PC-9 (cell line): ENCODE measurements around the gene PRKCA. TPM values are rescaled to one million over a fixed set of nuclear protein-coding genes. Genes with fewer than 3 reads are reported as not detected.

Experiments used
- BruUV-seq: library from RNA; stranded (reverse); fragments of 400-500 nt; replicated peaks from 2 replicates; lab custom pipeline; 2021; lab: Mats Ljungman, UMichigan
- CTCF ChIA-PET: fragments of 300-600 bp; sonication (Branson Sonifier 250); formaldehyde crosslinking; loops from one replicate; lab custom pipeline; 2022; ENCODE audit warnings: antibody characterized with exemption; lab: Charles Lee
- POLR2A ChIA-PET: fragments of 300-600 bp; sonication (Branson Sonifier 250); formaldehyde crosslinking; loops from one replicate; lab custom pipeline; 2022; ENCODE audit warnings: antibody characterized with exemption; ENCODE audit not compliant: unreplicated experiment; lab: Charles Lee
- DNase-seq, 2 experiments: peaks; one replicate each; pipeline versions ENCODE4 v3.0.0 to v3.0.0-alpha.2; 2015 to 2022; ENCODE audit warnings: mixed read lengths in 1 of 2
- H2AFZ ChIP-seq: fragments of 200-600 bp; sonication (generic); 2 replicates; pipeline ENCODE4 v1.8.1; 2017; ENCODE audit warnings: antibody characterized with exemption
- H3F3A ChIP-seq: fragments of 200-600 bp; sonication (generic); 2 replicates; pipeline ENCODE4 v1.8.1; 2017; ENCODE audit warnings: antibody characterized with exemption, mild to moderate bottlenecking, low read depth; ENCODE audit not compliant: insufficient read depth
- H3K27ac ChIP-seq: fragments of 200-600 bp; sonication (generic); 2 replicates; pipeline ENCODE4 v1.6.1; 2016; ENCODE audit warnings: mixed run types
- H3K27me3 ChIP-seq: fragments of 200-600 bp; sonication (generic); 2 replicates; pipeline ENCODE4 v1.6.1; 2016; ENCODE audit warnings: low read depth, mixed run types; ENCODE audit not compliant: insufficient read depth
- H3K36me3 ChIP-seq: fragments of 200-600 bp; sonication (generic); 2 replicates; pipeline ENCODE4 v1.6.1; 2016; ENCODE audit warnings: low read depth, mixed run types
- H3K4me1 ChIP-seq: fragments of 200-600 bp; sonication (generic); replicated peaks from 2 replicates; pipeline ENCODE4 v1.6.1; 2016; ENCODE audit warnings: mixed run types; ENCODE audit not compliant: insufficient read depth
- H3K4me2 ChIP-seq: fragments of 200-600 bp; sonication (generic); 2 replicates; pipeline ENCODE4 v1.6.1; 2017; ENCODE audit warnings: mixed run types
- H3K4me3 ChIP-seq: fragments of 200-600 bp; sonication (generic); 2 replicates; pipeline ENCODE4 v1.6.1; 2016; ENCODE audit warnings: mixed run types
- H3K79me2 ChIP-seq: fragments of 200-600 bp; sonication (generic); 2 replicates; pipeline ENCODE4 v1.6.1; 2017; ENCODE audit warnings: low read depth, mixed run types
- H3K9me2 ChIP-seq: fragments of 200-600 bp; sonication (generic); 2 replicates; pipeline ENCODE4 v1.8.1; 2017; ENCODE audit warnings: mild to moderate bottlenecking; ENCODE audit not compliant: insufficient read depth
- H3K9me3 ChIP-seq: fragments of 200-600 bp; sonication (generic); 2 replicates; pipeline ENCODE4 v1.8.1; 2016; ENCODE audit warnings: low read depth; ENCODE audit not compliant: insufficient read depth
- H4K20me1 ChIP-seq: fragments of 200-600 bp; sonication (generic); 2 replicates; pipeline ENCODE4 v1.8.1; 2017; ENCODE audit not compliant: insufficient read depth
- CTCF ChIP-seq: fragments of 200-600 bp; sonication (generic); conservative IDR thresholded peaks from 2 replicates; pipeline ENCODE4 v1.6.1; 2017; ENCODE audit warnings: mixed run types, antibody characterized with exemption, mild to moderate bottlenecking, moderate library complexity
- EZH2 ChIP-seq: fragments of 200-600 bp; sonication (generic); IDR thresholded peaks from 2 replicates; pipeline ENCODE4 v1.8.0; 2017; ENCODE audit warnings: antibody characterized with exemption, low read depth
- intact Hi-C: fragments of 100-400 bp; cut with micrococcal nuclease; formaldehyde crosslinking; loops from one replicate; pipeline ENCODE4 v1.10.0; 2022; ENCODE audit not compliant: unreplicated experiment
- total RNA-seq: library from RNA; stranded (reverse); gene quantifications from 2 replicates; pipeline ENCODE4 v1.2.3, GENCODE V29; 2021

PRKCA gene
- total RNA-seq, 1 experiment from 2014 or later: 23.1 TPM

DNA sequence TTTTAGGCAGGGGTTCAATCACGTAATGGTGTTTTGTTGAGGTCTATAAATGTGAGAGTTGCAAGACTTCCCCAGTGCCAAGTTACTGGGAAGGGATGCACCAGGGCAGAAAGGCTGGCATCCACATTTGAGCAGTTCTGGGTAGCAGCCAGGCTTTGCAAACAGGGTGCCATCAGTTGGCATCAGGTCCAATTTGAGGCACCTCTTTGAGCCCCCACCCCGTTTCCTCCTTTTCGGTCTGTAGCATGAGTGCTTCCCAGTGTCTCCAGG lies 389.9 kb downstream of the PRKCA start:
- Histone ChIP-seq H3K9me2 (no peaks in the 10 kb centered on the region), H2AFZ (no peak overlapping the region), H3K4me1 (peaks cover 27% of the 10 kb centered on the region), H3F3A (peaks cover 31% of the 10 kb centered on the region), H3K79me2 (no peaks in the 10 kb centered on the region; the same call in 1 of the 2 replicates), H4K20me1 (no peaks in the 10 kb centered on the region), H3K4me2 (peak overlapping the region; percentile 72), H3K36me3 (0 out of 2 replicates have a peak, but pooled peaks cover 5% of the 10 kb centered on the region), H3K9me3 (no peaks in the 10 kb centered on the region), H3K27me3 (no peaks in the 10 kb centered on the region), H3K27ac (peak overlapping the region; percentile 84), H3K4me3 (no peak overlapping the region)
- BruUV-seq: no TSS peak
- no peak for DNase-seq
- TF ChIP-seq CTCF: no peak
- no peak for TF ChIP-seq EZH2
- ChIA-PET CTCF (no interaction called here), POLR2A (no interaction called here)
- intact Hi-C loops: no loop called here

DNA sequence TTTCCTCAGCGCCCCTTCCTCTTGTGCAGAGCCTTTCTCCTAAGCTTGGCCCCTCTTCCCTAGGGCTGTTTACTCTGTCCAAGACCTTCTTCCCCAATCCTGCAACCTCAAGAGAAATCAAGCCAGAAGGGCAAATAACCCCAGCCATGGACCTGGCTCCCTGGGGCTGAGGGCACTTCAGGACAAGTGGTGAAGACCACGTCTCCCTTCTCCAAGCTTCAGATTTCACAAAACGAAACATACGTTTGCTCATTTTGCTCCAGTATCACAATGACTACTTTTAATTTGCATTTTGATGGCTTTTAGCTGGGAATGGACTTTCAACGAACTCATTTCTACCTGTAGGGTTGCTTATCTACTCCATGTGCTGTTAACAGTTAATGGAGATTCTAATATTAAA lies 392.7 kb downstream of the PRKCA start:
- Histone ChIP-seq H3K9me3 (peaks cover 4% of the 10 kb centered on the region; the same call in 1 of the 2 replicates), H3K27ac (no peak overlapping the region), H4K20me1 (no peaks in the 10 kb centered on the region), H3K27me3 (no peaks in the 10 kb centered on the region), H3K4me1 (peaks cover 27% of the 10 kb centered on the region), H3K79me2 (no peaks in the 10 kb centered on the region; the same call in 1 of the 2 replicates), H3K9me2 (no peaks in the 10 kb centered on the region), H3K4me3 (no peak overlapping the region), H3K4me2 (no peak overlapping the region), H3F3A (peaks cover 25% of the 10 kb centered on the region), H3K36me3 (0 out of 2 replicates have a peak, but pooled peaks cover 5% of the 10 kb centered on the region), H2AFZ (no peak overlapping the region)
- TF ChIP-seq CTCF (no peak), EZH2 (no peak)
- ChIA-PET CTCF (no interaction called here), POLR2A (interaction anchor here (0.7 kb wide), 1 partner anchor 1000 kb away, joined by 3 read pairs; no protein-coding TSS in a partner anchor)
- no peak for DNase-seq
- no TSS peak for BruUV-seq
- intact Hi-C loops: no loop called here

GRCh38 chr17:66698270-66698669 lies 395.9 kb downstream of the PRKCA start:
- peaks cover 18% of the 10 kb centered on the region for H3F3A ChIP-seq
- H3K27me3 ChIP-seq: no peaks in the 10 kb centered on the region
- POLR2A ChIA-PET: no interaction called here
- no TSS peak for BruUV-seq
- H3K79me2 ChIP-seq: no peaks in the 10 kb centered on the region
- H3K9me2 ChIP-seq: no peaks in the 10 kb centered on the region
- peaks cover 4% of the 10 kb centered on the region; the same call in 1 of the 2 replicates for H3K9me3 ChIP-seq
- TF ChIP-seq CTCF: no peak
- TF ChIP-seq EZH2: no peak
- intact Hi-C loops: no loop called here
- no peaks in the 10 kb centered on the region for H4K20me1 ChIP-seq
- no peak overlapping the region for H3K27ac ChIP-seq
- 0 out of 2 replicates have a peak, but pooled peaks cover 5% of the 10 kb centered on the region for H3K36me3 ChIP-seq
- CTCF ChIA-PET: no interaction called here
- H2AFZ ChIP-seq: no peak overlapping the region
- no peak for DNase-seq
- H3K4me3 ChIP-seq: no peak overlapping the region
- H3K4me1 ChIP-seq: peaks cover 22% of the 10 kb centered on the region
- no peak overlapping the region for H3K4me2 ChIP-seq
